Measurements from ENCODE around the gene ASTL.
"Not testable (repeated sequence)": the region's sequence is repeated elsewhere in the genome, so short reads cannot be mapped to it uniquely, and the experiment has no call there.

The ASTL gene

GRCh38 chr2:96167407-96168013, 29.2 kb upstream of the ASTL start:
- H3K27ac ChIP-seq = no peak overlapping the region
- TF ChIP-seq CTCF (IDR thresholded peaks at IDR 0.05) = no peak
- no peak for TF ChIP-seq ZFX (IDR thresholded peaks at IDR 0.05; ENCODE audit: borderline replicate concordance)

DNA sequence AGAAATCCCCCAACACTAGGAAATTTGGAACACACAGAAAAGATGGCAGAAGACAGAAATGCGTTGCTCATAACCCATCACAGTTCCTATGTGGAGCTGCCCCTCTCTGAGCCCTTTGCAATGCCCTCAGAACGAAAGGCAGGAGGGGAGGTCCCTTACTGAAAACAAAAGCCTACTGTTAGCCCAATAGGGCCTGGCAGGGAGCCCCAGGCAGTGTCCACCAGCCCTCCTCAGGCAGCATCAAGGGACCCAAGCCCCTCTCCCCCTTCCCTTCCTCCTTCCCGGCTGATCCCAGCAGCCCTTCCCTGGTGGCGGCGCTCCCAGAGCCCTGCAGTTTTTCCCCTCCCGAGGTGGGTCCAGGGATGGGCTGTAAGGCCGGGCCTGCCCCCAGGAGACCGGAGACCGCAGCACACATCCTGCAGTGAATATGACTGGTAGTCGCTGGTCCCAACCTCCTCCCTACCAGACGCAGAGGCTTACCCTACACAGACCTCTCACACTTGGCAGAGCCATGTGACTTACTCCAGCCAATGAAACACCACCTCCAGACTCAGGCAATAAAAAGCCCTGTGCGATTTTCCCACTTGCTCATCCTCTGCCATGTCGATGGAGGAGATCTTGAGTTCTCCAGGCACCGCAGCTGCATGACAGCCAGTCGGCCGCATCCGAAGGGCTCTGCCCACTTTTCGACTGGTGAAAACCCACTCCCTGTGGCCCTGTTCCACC, 26.3 kb upstream of the ASTL start:
- no peak overlapping the region for H3K27ac ChIP-seq
- TF ChIP-seq CTCF (IDR thresholded peaks at IDR 0.05) (no peak), ZFX (IDR thresholded peaks at IDR 0.05; ENCODE audit: borderline replicate concordance) (no peak)

DNA sequence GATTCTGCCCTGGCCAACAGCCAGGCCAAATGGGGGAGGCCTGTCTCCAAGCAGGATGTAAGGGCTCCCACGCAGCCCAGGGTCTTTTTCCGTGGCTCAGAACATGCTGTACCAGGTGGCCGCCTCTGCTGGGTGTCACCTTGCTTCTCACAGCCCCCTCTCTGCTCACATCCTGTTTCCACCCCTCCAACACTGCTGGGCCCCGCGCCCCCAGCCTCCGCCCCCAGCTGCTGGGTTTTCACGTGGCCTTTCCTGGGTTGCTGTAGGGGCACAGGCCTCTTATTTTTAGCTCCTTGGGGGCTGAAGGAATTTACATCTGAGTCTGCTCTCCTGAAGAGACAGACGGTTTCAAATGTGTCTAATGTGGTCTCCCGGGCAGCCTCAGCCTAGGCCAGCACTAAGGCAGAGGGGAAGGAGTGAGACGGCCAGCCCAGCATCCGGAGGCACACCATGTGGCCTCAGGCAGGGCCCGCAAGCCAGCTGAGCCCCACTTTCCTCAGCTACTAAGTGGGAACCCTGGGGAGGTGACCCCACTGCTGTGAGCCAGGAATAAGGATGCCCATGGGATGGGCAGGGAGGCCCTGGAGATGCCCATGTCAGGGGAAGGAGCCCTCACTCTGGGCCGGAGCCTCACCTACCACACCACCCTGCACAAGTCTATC, 25.6 kb upstream of the ASTL start:
- no peak overlapping the region for H3K27ac ChIP-seq
- TF ChIP-seq ZFX (IDR thresholded peaks at IDR 0.05; ENCODE audit: borderline replicate concordance) = no peak
- no peak for TF ChIP-seq CTCF (IDR thresholded peaks at IDR 0.05)

GRCh38 chr2:96163415-96163767, 25.1 kb upstream of the ASTL start:
- no peak overlapping the region for H3K27ac ChIP-seq
- TF ChIP-seq ZFX (IDR thresholded peaks at IDR 0.05; ENCODE audit: borderline replicate concordance) (no peak), CTCF (IDR thresholded peaks at IDR 0.05) (no peak)

- TF ChIP-seq ZFX (IDR thresholded peaks at IDR 0.05; ENCODE audit: borderline replicate concordance) (no peak), CTCF (IDR thresholded peaks at IDR 0.05) (no peak)
- no peak overlapping the region for H3K27ac ChIP-seq
These were observed 23.6 kb upstream of the ASTL start for GRCh38 chr2:96161898-96162297.

DNA sequence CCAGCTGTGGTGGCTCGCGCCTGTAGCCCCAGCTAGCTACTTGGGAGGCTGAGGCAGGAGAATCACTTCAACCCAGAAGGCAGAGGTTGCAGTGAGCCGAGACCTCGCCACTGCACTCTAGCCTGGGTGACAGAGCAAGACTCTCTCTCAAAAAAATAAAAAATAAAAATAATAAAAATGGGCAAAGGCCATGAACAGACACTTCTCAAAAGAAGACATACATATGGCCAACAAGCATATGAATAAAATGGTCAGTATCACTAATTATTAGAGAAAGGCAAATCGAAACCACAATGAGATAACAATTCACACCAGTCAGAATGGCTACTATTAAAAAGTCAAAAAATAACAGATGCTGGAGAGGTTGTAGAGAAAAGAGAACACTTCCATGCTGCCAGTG, 22.1 kb upstream of the ASTL start:
- not testable (repeated sequence) for H3K27ac ChIP-seq

DNA sequence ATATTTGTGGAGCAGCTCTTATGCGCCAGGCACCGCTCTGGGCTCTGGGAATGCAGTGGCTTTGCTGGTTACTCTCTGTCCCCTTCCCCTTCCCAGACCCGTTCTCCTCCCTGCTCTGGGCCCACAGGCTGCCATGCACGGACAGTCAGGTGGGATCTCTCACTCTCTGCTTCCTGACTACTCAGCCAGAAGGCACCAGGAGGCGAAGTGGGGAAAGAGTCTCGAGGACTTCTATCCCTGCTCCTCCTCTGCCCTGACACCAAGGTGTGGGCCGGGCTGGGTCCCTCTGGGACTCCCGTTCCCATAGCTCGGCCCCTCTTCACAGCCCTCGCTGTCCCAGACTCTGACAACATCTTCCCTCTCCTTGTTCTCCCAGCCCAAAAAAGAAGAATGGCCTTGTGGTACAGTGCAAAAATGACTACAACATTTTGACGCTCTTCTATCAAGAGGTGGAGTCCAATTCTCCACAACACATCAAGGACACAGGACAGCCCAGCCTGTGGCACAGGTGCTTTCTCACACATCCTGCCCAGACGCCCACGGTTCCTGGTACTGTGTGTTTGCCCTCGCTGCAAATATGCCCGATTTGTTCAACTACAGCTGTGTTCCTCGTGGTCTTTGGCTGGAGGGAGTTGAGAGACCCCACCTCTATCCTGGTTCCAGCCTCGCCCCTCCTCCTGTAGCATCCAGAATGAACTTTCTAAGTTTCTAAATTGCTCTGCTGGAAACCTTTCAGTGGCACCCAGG, 21.0 kb upstream of the ASTL start:
- TF ChIP-seq ZFX (IDR thresholded peaks at IDR 0.05; ENCODE audit: borderline replicate concordance) (no peak), CTCF (IDR thresholded peaks at IDR 0.05) (no peak)

More for the DNA sequence above, 21.0 kb upstream of the ASTL start:
- no peak overlapping the region for H3K27ac ChIP-seq
